ENCODE data around the gene TULP4. TPM values are rescaled to one million over a fixed set of nuclear protein-coding genes. Genes with fewer than 3 reads are reported as not detected.
"Not testable (repeated sequence)": the region's sequence is repeated elsewhere in the genome, so short reads cannot be mapped to it uniquely, and the experiment has no call there.

The TULP4 gene
- polyA plus RNA-seq, 2 of the 4 experiments (the other 2 are of a cell fraction): 5.0 to 10.6 TPM

DNA sequence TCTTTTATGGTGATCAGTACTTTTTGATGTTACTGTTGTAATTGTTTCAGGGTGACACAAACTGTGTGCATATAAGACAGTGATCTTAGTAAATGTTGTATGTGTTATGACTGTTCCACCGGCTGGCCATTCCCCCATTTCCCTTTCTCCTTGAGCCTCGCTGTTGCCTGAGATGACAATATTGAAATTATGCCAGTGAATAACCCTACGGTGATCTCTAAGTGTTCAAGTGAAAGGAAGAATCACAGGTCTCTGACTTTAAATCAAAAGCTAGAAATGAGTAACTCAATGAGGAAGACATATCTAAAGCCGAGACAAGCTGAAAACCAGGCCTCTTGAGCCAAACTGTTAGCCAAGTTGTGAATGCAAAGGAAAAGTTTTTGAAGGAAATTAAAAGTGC is 32.3 kb downstream of the TULP4 start:
- no peaks in the 10 kb centered on the region for H3K9me3 ChIP-seq
- 97% methylated on average over 4 of the region's 4 CpGs for WGBS (ENCODE audit: missing lambda C conversion rate)
- FAIRE-seq (no peak), ATAC-seq (no peak), DNase-seq (ENCODE audit: low read depth in 1 of 2, low spot score in 1 of 2) (no peak)
- TF ChIP-seq FOXS1 (CRISPR knock-in tag; IDR thresholded peaks at IDR 0.05): no peak
- no peak for TF ChIP-seq PHF8 (IDR thresholded peaks at IDR 0.05; ENCODE audit: borderline replicate concordance, low read depth)
- POLR2A ChIA-PET: no interaction called here
- no peak overlapping the region for H3K27ac ChIP-seq
- CTCF ChIA-PET: no interaction called here
- H3K4me1 ChIP-seq: no peaks in the 10 kb centered on the region
- no peak overlapping the region for H3K4me3 ChIP-seq
- no peak overlapping the region for H3K4me2 ChIP-seq

DNA sequence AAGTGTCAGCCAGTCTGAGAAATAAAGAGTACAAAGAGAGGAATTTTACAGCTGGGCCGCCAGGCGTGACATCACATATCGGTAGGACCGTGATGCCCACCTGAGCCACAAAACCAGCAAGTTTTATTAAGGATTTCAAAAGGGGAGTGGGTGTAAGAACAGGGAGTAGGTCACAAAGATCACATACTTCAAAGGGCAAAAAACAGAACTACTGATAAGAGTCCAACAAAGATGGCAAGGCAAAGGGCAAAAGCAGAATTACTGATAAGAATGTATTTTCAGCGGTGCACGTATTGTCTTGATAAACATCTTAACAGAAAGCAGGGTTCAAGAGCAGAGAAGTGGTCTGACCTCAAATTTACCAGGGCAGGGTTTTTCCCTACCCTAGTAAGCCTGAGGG is 33.2 kb downstream of the TULP4 start:
- ATAC-seq; H3K4me1 ChIP-seq; DNase-seq (ENCODE audit: low read depth in 1 of 2, low spot score in 1 of 2); H3K9me3 ChIP-seq; CTCF ChIA-PET; H3K4me2 ChIP-seq; POLR2A ChIA-PET; H3K27ac ChIP-seq; FAIRE-seq; H3K4me3 ChIP-seq: not testable (repeated sequence)
- 94% methylated on average over 6 of the region's 6 CpGs for WGBS (ENCODE audit: missing lambda C conversion rate)

DNA sequence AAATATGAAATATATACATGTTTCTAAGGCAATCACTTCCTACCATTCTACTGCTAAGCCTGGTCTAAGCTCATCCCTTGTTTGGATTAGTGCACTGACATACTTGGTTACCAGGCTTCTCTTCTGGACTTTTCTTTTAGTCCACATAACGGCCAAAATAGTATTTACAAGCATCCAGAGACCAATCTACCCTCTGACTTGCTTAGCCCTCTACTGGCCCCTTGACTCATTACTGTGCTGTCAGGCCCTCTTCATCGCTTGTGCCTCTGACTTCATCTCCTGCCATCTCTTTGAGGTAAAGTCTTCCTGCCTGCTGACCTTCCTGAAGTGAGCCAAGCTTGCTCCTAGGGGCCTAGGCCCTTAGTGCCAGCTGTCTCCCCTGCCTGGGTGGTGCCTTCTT is 35.1 kb downstream of the TULP4 start:
- no peak overlapping the region for H3K27ac ChIP-seq
- H3K9me3 ChIP-seq: no peaks in the 10 kb centered on the region
- ATAC-seq (peak; percentile 40 to 59; a peak in 1 of 6 replicates), DNase-seq (ENCODE audit: low read depth in 1 of 2, low spot score in 1 of 2) (no peak), FAIRE-seq (no peak)
- TF ChIP-seq RCOR1 (IDR thresholded peaks at IDR 0.05; ENCODE audit: low read depth, low read length) (no peak), FOSL2 (IDR thresholded peaks at IDR 0.05) (no peak), FOSL2 (CRISPR knock-in tag; IDR thresholded peaks at IDR 0.05) (no peak), NPAS2 (CRISPR knock-in tag; IDR thresholded peaks at IDR 0.05; ENCODE audit: borderline replicate concordance) (no peak), MAFK (IDR thresholded peaks at IDR 0.05; ENCODE audit: partially characterized antibody) (no peak), ZSCAN20 (CRISPR knock-in tag; IDR thresholded peaks at IDR 0.05) (no peak), RARB (CRISPR knock-in tag; IDR thresholded peaks at IDR 0.05) (no peak), EHF (CRISPR knock-in tag; IDR thresholded peaks at IDR 0.05) (no peak), NR3C1 (IDR thresholded peaks at IDR 0.05) (no peak), ZFP36 (IDR thresholded peaks at IDR 0.05; ENCODE audit: borderline replicate concordance, partially characterized antibody) (no peak), CBX8 (IDR thresholded peaks at IDR 0.05) (no peak), RNF2 (IDR thresholded peaks at IDR 0.05; ENCODE audit: borderline replicate concordance, low read depth) (no peak), MAZ (IDR thresholded peaks at IDR 0.05; ENCODE audit: borderline replicate concordance, low read depth, low read length) (no peak)
- TF ChIP-seq, protein P1, sequence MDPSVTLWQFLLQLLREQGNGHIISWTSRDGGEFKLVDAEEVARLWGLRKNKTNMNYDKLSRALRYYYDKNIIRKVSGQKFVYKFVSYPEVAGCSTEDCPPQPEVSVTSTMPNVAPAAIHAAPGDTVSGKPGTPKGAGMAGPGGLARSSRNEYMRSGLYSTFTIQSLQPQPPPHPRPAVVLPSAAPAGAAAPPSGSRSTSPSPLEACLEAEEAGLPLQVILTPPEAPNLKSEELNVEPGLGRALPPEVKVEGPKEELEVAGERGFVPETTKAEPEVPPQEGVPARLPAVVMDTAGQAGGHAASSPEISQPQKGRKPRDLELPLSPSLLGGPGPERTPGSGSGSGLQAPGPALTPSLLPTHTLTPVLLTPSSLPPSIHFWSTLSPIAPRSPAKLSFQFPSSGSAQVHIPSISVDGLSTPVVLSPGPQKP (IDR thresholded peaks at IDR 0.05; ENCODE audit: low read depth, low read length): no peak
- TF ChIP-seq, protein P2, sequence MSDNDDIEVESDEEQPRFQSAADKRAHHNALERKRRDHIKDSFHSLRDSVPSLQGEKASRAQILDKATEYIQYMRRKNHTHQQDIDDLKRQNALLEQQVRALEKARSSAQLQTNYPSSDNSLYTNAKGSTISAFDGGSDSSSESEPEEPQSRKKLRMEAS (IDR thresholded peaks at IDR 0.05): no peak
- TF ChIP-seq, protein P3, sequence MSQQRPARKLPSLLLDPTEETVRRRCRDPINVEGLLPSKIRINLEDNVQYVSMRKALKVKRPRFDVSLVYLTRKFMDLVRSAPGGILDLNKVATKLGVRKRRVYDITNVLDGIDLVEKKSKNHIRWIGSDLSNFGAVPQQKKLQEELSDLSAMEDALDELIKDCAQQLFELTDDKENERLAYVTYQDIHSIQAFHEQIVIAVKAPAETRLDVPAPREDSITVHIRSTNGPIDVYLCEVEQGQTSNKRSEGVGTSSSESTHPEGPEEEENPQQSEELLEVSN (IDR thresholded peaks at IDR 0.05; ENCODE audit: borderline replicate concordance, low read depth): no peak
- TF ChIP-seq, protein P4, sequence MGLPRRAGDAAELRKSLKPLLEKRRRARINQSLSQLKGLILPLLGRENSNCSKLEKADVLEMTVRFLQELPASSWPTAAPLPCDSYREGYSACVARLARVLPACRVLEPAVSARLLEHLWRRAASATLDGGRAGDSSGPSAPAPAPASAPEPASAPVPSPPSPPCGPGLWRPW (IDR thresholded peaks at IDR 0.05): no peak
- H3K4me1 ChIP-seq: no peaks in the 10 kb centered on the region
- no peak overlapping the region for H3K4me3 ChIP-seq
- 87% methylated on average over 2 of the region's 2 CpGs for WGBS (ENCODE audit: missing lambda C conversion rate)
- ChIA-PET CTCF (no interaction called here), POLR2A (no interaction called here)
- no peak overlapping the region for H3K4me2 ChIP-seq

DNA sequence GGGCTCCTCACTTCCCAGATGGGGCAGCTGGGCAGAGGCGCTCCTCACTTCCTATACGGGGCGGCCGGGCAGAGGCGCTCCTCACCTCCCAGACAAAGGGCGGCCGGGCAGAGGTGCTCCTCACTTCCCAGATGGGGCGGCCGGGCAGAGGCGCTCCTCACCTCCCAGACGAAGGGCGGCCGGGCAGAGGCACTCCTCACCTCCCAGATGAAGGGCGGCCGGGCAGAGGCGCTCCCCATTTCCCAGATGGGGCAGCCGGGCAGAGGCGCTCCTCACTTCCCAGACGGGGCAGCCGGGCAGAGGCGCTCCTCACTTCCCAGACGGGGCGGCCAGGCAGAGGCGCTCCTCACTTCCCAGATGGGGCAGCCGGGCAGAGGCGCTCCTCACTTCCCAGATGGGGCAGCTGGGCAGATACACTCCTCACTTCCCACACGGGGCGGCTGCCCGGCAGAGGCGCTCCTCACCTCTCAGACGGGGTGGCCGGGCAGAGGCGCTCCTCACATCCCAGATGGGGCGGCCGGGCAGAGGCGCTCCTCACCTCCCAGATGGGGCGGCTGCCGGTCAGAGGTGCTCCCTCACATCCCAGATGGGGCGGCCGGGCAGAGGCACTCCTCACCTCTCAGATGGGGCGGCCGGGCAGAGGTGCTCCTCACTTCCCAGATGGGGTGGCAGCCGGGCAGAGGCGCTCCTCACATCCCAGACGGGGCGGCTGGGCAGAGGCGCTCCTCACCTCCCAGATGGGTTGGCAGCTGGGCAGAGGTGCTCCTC is 36.7 kb downstream of the TULP4 start:
- H3K4me3 ChIP-seq; H3K9me3 ChIP-seq; H3K27ac ChIP-seq; H3K4me1 ChIP-seq; FAIRE-seq; CTCF ChIA-PET; POLR2A ChIA-PET; ATAC-seq; H3K4me2 ChIP-seq; DNase-seq (ENCODE audit: low read depth in 1 of 2, low spot score in 1 of 2): not testable (repeated sequence)
- WGBS (ENCODE audit: missing lambda C conversion rate): 93% methylated on average over 5 of the region's 47 CpGs

DNA sequence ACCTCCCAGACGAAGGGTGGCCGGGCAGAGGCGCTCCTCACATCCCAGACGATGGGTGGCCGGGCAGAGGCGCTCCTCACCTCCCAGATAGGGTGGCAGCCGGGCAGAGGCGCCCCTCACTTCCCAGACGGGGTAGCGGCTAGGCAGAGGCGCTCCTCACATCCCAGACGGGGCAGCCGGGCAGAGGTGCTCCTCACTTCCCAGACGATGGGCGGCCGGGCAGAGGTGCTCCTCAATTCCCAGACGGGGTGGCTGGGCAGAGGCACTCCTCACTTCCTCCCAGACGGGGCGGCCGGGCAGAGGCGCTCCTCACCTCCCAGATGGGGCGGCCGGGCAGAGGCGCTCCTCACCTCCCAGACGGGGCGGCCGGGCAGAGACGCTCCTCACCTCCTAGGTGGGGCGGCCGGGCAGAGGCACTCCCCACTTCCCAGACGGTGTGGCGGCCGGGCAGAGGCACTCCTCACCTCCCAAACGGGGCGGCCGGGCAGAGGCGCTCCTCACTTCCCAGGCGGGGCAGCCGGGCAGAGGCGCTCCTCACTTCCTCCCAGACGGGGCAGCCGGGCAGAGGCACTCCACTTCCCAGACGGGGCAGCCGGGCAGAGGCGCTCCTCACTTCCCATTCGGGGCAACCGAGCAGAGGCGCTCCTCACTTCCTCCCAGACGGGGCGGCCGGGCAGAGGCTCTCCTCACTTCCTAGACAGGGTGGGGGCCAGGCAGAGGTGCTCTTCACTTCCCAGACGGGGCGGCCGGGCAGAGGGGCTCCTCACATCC is 37.4 kb downstream of the TULP4 start:
- no CpG with 5 or more reads among the region's 54 CpGs for WGBS (ENCODE audit: missing lambda C conversion rate)

DNA sequence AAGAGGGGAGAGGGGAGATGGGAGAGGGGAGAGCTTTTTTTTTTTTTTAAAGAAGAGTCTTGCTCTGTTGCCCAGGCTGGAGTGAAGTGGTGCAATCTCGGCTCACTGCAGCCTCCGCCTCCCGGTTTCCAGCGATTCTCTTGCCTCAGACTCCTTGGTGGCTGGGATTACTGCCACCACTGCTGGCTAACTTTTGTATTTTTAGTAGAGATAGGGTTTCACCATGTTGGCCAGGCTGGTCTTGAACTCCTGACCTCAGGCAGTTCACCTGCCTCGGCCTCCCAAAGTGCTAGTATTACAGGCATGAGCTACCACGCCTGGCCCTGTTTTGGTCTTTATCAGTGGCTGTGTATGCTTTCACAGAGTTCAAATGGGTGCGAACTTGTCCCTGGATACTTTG is 38.5 kb downstream of the TULP4 start:
- H3K27ac ChIP-seq; CTCF ChIA-PET; H3K4me3 ChIP-seq; POLR2A ChIA-PET; H3K4me2 ChIP-seq; H3K9me3 ChIP-seq; DNase-seq (ENCODE audit: low read depth in 1 of 2, low spot score in 1 of 2); FAIRE-seq; ATAC-seq: not testable (repeated sequence)
- peaks cover 17% of the 10 kb centered on the region; the same call in 2 of the 3 replicates for H3K4me1 ChIP-seq
- WGBS (ENCODE audit: missing lambda C conversion rate): 83% methylated on average over 7 of the region's 7 CpGs

More for the DNA sequence above, 37.4 kb downstream of the TULP4 start:
- H3K4me2 ChIP-seq; ATAC-seq; CTCF ChIA-PET; POLR2A ChIA-PET; H3K9me3 ChIP-seq; FAIRE-seq; H3K27ac ChIP-seq; H3K4me3 ChIP-seq; DNase-seq (ENCODE audit: low read depth in 1 of 2, low spot score in 1 of 2): not testable (repeated sequence)
- peaks cover 11% of the 10 kb centered on the region; the same call in 2 of the 3 replicates for H3K4me1 ChIP-seq
